Measurements from ENCODE around the gene EEF2.

- no peak for TF ChIP-seq CTCF (conservative IDR thresholded peaks at IDR 0.05; ENCODE audit: low read depth, low read length)
- TF ChIP-seq CHD1 (IDR thresholded peaks at IDR 0.05; ENCODE audit: low read depth, low read length), result no peak
- no peak for TF ChIP-seq POLR2A (IDR thresholded peaks at IDR 0.05; ENCODE audit: low read depth, low read length)
- no peak for TF ChIP-seq MXI1 (IDR thresholded peaks at IDR 0.05; ENCODE audit: borderline replicate concordance, low read depth, low read length)
- TF ChIP-seq BHLHE40 (IDR thresholded peaks at IDR 0.05; ENCODE audit: low read depth, low read length), result no peak
- TF ChIP-seq RFX5 (IDR thresholded peaks at IDR 0.05; ENCODE audit: low read depth, low read length), result no peak
- TF ChIP-seq MAFK (IDR thresholded peaks at IDR 0.05; ENCODE audit: low read depth, low read length), result no peak
- no peak for TF ChIP-seq RAD21 (IDR thresholded peaks at IDR 0.05; ENCODE audit: low read length)
- no peak for TF ChIP-seq CEBPB (IDR thresholded peaks at IDR 0.05; ENCODE audit: low read depth, low read length)
- no peak for TF ChIP-seq SMC3 (IDR thresholded peaks at IDR 0.05; ENCODE audit: low read depth, low read length)
- no peak for TF ChIP-seq RCOR1 (IDR thresholded peaks at IDR 0.05; ENCODE audit: insufficient replicate concordance, low read length)
- no peak for TF ChIP-seq USF2 (IDR thresholded peaks at IDR 0.05; ENCODE audit: low read depth, low read length)
These were observed 48.0 kb upstream of the EEF2 start for GRCh38 chr19:4033028-4033956.
